Neural cell (in vitro differentiated cells): Measurements from ENCODE around the gene MED8.

ENCODE experiments used
- TF ChIP-seq, protein P1 (sequence below): fragments of 450-650 bp; IDR thresholded peaks from 2 replicates; pipeline ENCODE4 v1.5.1; 2014; ENCODE audit warnings: antibody characterized with exemption, mild to moderate bottlenecking, moderate library complexity; ENCODE audit not compliant: poor library complexity, severe bottlenecking
- TF ChIP-seq, protein P2 (sequence below): IDR thresholded peaks from 2 replicates; pipeline ENCODE4 v1.6.1; 2012; ENCODE audit warnings: borderline replicate concordance

DNA sequence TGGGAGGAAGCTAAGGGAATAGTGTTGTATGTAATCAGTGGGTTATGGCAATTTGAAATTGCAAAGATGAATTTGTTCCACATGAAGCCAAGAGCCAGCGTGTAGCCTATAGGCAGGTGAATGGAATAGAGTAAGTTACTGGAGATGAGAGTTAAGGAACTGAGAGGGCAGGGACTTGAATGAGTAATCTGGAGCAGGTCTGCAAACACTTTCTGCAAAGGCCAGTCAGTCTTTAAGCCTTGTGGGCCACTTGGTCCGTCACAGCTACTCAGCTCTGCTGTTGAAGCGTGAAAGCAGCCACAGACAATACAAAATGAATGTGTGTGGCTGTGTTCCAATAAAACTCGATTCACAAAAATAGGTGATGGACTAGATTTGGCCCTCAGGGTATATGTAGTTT, 29.3 kb upstream of the MED8 start:
- TF ChIP-seq, protein P1, sequence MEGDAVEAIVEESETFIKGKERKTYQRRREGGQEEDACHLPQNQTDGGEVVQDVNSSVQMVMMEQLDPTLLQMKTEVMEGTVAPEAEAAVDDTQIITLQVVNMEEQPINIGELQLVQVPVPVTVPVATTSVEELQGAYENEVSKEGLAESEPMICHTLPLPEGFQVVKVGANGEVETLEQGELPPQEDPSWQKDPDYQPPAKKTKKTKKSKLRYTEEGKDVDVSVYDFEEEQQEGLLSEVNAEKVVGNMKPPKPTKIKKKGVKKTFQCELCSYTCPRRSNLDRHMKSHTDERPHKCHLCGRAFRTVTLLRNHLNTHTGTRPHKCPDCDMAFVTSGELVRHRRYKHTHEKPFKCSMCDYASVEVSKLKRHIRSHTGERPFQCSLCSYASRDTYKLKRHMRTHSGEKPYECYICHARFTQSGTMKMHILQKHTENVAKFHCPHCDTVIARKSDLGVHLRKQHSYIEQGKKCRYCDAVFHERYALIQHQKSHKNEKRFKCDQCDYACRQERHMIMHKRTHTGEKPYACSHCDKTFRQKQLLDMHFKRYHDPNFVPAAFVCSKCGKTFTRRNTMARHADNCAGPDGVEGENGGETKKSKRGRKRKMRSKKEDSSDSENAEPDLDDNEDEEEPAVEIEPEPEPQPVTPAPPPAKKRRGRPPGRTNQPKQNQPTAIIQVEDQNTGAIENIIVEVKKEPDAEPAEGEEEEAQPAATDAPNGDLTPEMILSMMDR, result no peak
- TF ChIP-seq, protein P2, sequence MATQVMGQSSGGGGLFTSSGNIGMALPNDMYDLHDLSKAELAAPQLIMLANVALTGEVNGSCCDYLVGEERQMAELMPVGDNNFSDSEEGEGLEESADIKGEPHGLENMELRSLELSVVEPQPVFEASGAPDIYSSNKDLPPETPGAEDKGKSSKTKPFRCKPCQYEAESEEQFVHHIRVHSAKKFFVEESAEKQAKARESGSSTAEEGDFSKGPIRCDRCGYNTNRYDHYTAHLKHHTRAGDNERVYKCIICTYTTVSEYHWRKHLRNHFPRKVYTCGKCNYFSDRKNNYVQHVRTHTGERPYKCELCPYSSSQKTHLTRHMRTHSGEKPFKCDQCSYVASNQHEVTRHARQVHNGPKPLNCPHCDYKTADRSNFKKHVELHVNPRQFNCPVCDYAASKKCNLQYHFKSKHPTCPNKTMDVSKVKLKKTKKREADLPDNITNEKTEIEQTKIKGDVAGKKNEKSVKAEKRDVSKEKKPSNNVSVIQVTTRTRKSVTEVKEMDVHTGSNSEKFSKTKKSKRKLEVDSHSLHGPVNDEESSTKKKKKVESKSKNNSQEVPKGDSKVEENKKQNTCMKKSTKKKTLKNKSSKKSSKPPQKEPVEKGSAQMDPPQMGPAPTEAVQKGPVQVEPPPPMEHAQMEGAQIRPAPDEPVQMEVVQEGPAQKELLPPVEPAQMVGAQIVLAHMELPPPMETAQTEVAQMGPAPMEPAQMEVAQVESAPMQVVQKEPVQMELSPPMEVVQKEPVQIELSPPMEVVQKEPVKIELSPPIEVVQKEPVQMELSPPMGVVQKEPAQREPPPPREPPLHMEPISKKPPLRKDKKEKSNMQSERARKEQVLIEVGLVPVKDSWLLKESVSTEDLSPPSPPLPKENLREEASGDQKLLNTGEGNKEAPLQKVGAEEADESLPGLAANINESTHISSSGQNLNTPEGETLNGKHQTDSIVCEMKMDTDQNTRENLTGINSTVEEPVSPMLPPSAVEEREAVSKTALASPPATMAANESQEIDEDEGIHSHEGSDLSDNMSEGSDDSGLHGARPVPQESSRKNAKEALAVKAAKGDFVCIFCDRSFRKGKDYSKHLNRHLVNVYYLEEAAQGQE, result no peak
